HepG2 (cell line): Measurements from ENCODE around the gene LIN28A. TPM values are rescaled to one million over a fixed set of nuclear protein-coding genes. Genes with fewer than 3 reads are reported as not detected.

Experiments used
- ATAD3A ChIP-seq: sonication (generic); formaldehyde crosslinking; IDR thresholded peaks from 2 replicates; pipeline ENCODE4 v1.4.0; 2020; ENCODE audit warnings: missing genetic modification reagents
- ELF1 ChIP-seq: sonication (generic); formaldehyde crosslinking; IDR thresholded peaks from 2 replicates; pipeline ENCODE4 v1.4.0; 2020; ENCODE audit warnings: missing genetic modification reagents
- FOXJ3 ChIP-seq: sonication (generic); formaldehyde crosslinking; IDR thresholded peaks from 2 replicates; pipeline ENCODE4 v1.4.0; 2020; ENCODE audit warnings: missing genetic modification reagents, mild to moderate bottlenecking, borderline replicate concordance
- FOXO1 ChIP-seq: sonication (generic); formaldehyde crosslinking; IDR thresholded peaks from 2 replicates; pipeline ENCODE4 v1.4.0; 2020; ENCODE audit warnings: missing genetic modification reagents
- HMG20A ChIP-seq: IDR thresholded peaks from 2 replicates; pipeline ENCODE4 v1.6.1; 2016; ENCODE audit warnings: borderline replicate concordance
- IKZF1 ChIP-seq: fragments of 450-650 bp; IDR thresholded peaks from 2 replicates; pipeline ENCODE4 v1.7.1; 2016
- MXI1 ChIP-seq: IDR thresholded peaks from 3 replicates; pipeline ENCODE4 v1.6.1; 2012; ENCODE audit warnings: low read depth, low read length, inconsistent platforms, borderline replicate concordance
- NCOA5 ChIP-seq: sonication (generic); formaldehyde crosslinking; IDR thresholded peaks from 2 replicates; pipeline ENCODE4 v1.4.0; 2020; ENCODE audit warnings: missing genetic modification reagents
- NPAS2 ChIP-seq: sonication (generic); formaldehyde crosslinking; IDR thresholded peaks from 2 replicates; pipeline ENCODE4 v1.8.0; 2022; ENCODE audit warnings: mild to moderate bottlenecking, missing genetic modification reagents, borderline replicate concordance
- PAX8 ChIP-seq: sonication (generic); formaldehyde crosslinking; IDR thresholded peaks from 2 replicates; pipeline ENCODE4 v1.8.0; 2022; ENCODE audit warnings: mild to moderate bottlenecking, missing genetic modification reagents, borderline replicate concordance
- POLR2AphosphoS2 ChIP-seq: IDR thresholded peaks from 2 replicates; pipeline ENCODE4 v1.6.1; 2011; ENCODE audit warnings: low read depth, low read length, improper control_type of control experiment
- SAFB2 ChIP-seq: sonication (generic); formaldehyde crosslinking; IDR thresholded peaks from 2 replicates; pipeline ENCODE4 v1.5.1; 2020; ENCODE audit warnings: missing genetic modification reagents, low read depth, mild to moderate bottlenecking, borderline replicate concordance
- SMC3 ChIP-seq: IDR thresholded peaks from 2 replicates; pipeline ENCODE4 v1.6.1; 2011; ENCODE audit warnings: low read length, improper control_type of control experiment
- SOX6 ChIP-seq, 2 experiments: fragments of 450-650 bp in 1 of 2; sonication (generic) in 1 of 2; formaldehyde crosslinking in 1 of 2; IDR thresholded peaks; 2 replicates each; pipeline versions ENCODE4 v1.4.0 to v1.6.1; 2017 to 2020; ENCODE audit warnings: antibody characterized with exemption in 1 of 2, mild to moderate bottlenecking in 1 of 2, missing genetic modification reagents in 1 of 2
- SUZ12 ChIP-seq: fragments of 150-350 bp; IDR thresholded peaks from 2 replicates; pipeline ENCODE4 v1.6.1; 2014; ENCODE audit warnings: low read depth, low read length
- ZBTB25 ChIP-seq: IDR thresholded peaks from 2 replicates; pipeline ENCODE4 v1.6.1; 2018; ENCODE audit warnings: missing genetic modification reagents
- ZBTB7A ChIP-seq: sonication (generic); formaldehyde crosslinking; IDR thresholded peaks from 2 replicates; pipeline ENCODE4 v1.8.0; 2022; ENCODE audit warnings: mild to moderate bottlenecking, missing genetic modification reagents
- ZNF12 ChIP-seq: sonication (generic); formaldehyde crosslinking; IDR thresholded peaks from 2 replicates; pipeline ENCODE4 v1.5.0; 2020; ENCODE audit warnings: missing genetic modification reagents
- ZNF143 ChIP-seq: sonication (generic); formaldehyde crosslinking; IDR thresholded peaks from 2 replicates; pipeline ENCODE4 v1.4.0; 2020; ENCODE audit warnings: missing genetic modification reagents
- ZNF354B ChIP-seq: sonication (generic); formaldehyde crosslinking; IDR thresholded peaks from 2 replicates; pipeline ENCODE4 v1.8.0; 2022; ENCODE audit warnings: mild to moderate bottlenecking, missing genetic modification reagents
- ZNF383 ChIP-seq: sonication (generic); formaldehyde crosslinking; IDR thresholded peaks from 2 replicates; pipeline ENCODE4 v1.4.0; 2020; ENCODE audit warnings: missing genetic modification reagents, mild to moderate bottlenecking, borderline replicate concordance
- ZNF501 ChIP-seq: sonication (generic); formaldehyde crosslinking; IDR thresholded peaks from 2 replicates; pipeline ENCODE4 v1.5.1; 2020; ENCODE audit warnings: mild to moderate bottlenecking, moderate library complexity, missing genetic modification reagents
- ZNF556 ChIP-seq: sonication (generic); formaldehyde crosslinking; IDR thresholded peaks from 2 replicates; pipeline ENCODE4 v1.4.0; 2020; ENCODE audit warnings: mild to moderate bottlenecking, missing genetic modification reagents, borderline replicate concordance
- ZNF567 ChIP-seq: sonication (generic); formaldehyde crosslinking; IDR thresholded peaks from 2 replicates; pipeline ENCODE4 v1.8.1; 2023; ENCODE audit warnings: mild to moderate bottlenecking, missing genetic modification reagents, borderline replicate concordance
- ZNF737 ChIP-seq: sonication (generic); formaldehyde crosslinking; IDR thresholded peaks from 2 replicates; pipeline ENCODE4 v1.5.0; 2020; ENCODE audit warnings: missing genetic modification reagents, mild to moderate bottlenecking, borderline replicate concordance
- polyA plus RNA-seq, 8 experiments: library from polyadenylated mRNA; depleted of rRNA in 3 of 8; stranded (reverse) in 7 of 8; unstranded in 1 of 8; fragments of >200 nt; fragmentation: Illumina TruSeq in 4 of 8; extraction: Trizol in 4 of 8; gene quantifications; 2 replicates each; pipeline versions ENCODE4 v1.2.1 to v1.2.3, GENCODE V29; 2011 to 2016; ENCODE audit warnings: low read depth in 4 of 8, missing spikeins in 1 of 8, mixed read lengths in 1 of 8; ENCODE audit not compliant: insufficient read depth in 1 of 8
- total RNA-seq, 5 experiments: library from RNA; depleted of rRNA; stranded (reverse); fragments of >200 nt; fragmentation: Illumina TruSeq; extraction: Trizol; gene quantifications; 2 replicates each; pipeline ENCODE4 v1.2.3, GENCODE V29; 2016; ENCODE audit warnings: low read depth in 1 of 5
- TF ChIP-seq, protein P1 (sequence below): sonication (generic); formaldehyde crosslinking; IDR thresholded peaks from 2 replicates; pipeline ENCODE4 v1.4.0; 2020; ENCODE audit warnings: mild to moderate bottlenecking, missing genetic modification reagents
- TF ChIP-seq, protein P2 (sequence below): sonication (generic); formaldehyde crosslinking; IDR thresholded peaks from 2 replicates; pipeline ENCODE4 v1.4.0; 2020; ENCODE audit warnings: missing genetic modification reagents
- TF ChIP-seq, protein P3 (sequence below): sonication (generic); formaldehyde crosslinking; IDR thresholded peaks from 2 replicates; pipeline ENCODE4 v1.8.1; 2023; ENCODE audit warnings: mild to moderate bottlenecking, inconsistent platforms, moderate library complexity, missing genetic modification reagents, borderline replicate concordance

LIN28A gene
- total and polyA plus RNA-seq, 2 of the 13 experiments (the other 11 are each of a cell fraction or from before 2014, with no cell fraction given), result not detected

- TF ChIP-seq ZNF737 (peak; percentile 100), ZBTB7A (CRISPR knock-in tag) (peak; percentile 99), IKZF1 (no peak), POLR2AphosphoS2 (no peak), SMC3 (no peak), ZNF143 (CRISPR knock-in tag) (peak; percentile 78), ZNF567 (CRISPR knock-in tag) (peak; percentile 99), ZNF556 (CRISPR knock-in tag) (peak; percentile 99), FOXO1 (CRISPR knock-in tag) (peak; percentile 99), ZNF354B (CRISPR knock-in tag) (peak; percentile 100), ZNF12 (CRISPR knock-in tag) (peak; percentile 99), ELF1 (CRISPR knock-in tag) (peak; percentile 83), ZNF501 (peak; percentile 99), FOXJ3 (CRISPR knock-in tag) (peak; percentile 93), PAX8 (CRISPR knock-in tag) (peak; percentile 100), MXI1 (peak; percentile 99), NCOA5 (CRISPR knock-in tag) (peak; percentile 99), ZBTB25 (peak; percentile 100), SUZ12 (no peak), ATAD3A (CRISPR knock-in tag) (peak; percentile 99), ZNF383 (CRISPR knock-in tag) (no peak), SAFB2 (CRISPR knock-in tag) (peak; percentile 100), HMG20A (CRISPR knock-in tag) (peak; percentile 96), SOX6 (IDR thresholded peaks at IDR 0.05) (no peak), SOX6 (CRISPR knock-in tag; IDR thresholded peaks at IDR 0.05) (peak; percentile 79), NPAS2 (peak; percentile 98)
- TF ChIP-seq, protein P1, sequence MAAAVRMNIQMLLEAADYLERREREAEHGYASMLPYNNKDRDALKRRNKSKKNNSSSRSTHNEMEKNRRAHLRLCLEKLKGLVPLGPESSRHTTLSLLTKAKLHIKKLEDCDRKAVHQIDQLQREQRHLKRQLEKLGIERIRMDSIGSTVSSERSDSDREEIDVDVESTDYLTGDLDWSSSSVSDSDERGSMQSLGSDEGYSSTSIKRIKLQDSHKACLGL (CRISPR knock-in tag), result peak; percentile 100
- TF ChIP-seq, protein P2, sequence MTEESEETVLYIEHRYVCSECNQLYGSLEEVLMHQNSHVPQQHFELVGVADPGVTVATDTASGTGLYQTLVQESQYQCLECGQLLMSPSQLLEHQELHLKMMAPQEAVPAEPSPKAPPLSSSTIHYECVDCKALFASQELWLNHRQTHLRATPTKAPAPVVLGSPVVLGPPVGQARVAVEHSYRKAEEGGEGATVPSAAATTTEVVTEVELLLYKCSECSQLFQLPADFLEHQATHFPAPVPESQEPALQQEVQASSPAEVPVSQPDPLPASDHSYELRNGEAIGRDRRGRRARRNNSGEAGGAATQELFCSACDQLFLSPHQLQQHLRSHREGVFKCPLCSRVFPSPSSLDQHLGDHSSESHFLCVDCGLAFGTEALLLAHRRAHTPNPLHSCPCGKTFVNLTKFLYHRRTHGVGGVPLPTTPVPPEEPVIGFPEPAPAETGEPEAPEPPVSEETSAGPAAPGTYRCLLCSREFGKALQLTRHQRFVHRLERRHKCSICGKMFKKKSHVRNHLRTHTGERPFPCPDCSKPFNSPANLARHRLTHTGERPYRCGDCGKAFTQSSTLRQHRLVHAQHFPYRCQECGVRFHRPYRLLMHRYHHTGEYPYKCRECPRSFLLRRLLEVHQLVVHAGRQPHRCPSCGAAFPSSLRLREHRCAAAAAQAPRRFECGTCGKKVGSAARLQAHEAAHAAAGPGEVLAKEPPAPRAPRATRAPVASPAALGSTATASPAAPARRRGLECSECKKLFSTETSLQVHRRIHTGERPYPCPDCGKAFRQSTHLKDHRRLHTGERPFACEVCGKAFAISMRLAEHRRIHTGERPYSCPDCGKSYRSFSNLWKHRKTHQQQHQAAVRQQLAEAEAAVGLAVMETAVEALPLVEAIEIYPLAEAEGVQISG (CRISPR knock-in tag), result peak; percentile 97
- TF ChIP-seq, protein P3, sequence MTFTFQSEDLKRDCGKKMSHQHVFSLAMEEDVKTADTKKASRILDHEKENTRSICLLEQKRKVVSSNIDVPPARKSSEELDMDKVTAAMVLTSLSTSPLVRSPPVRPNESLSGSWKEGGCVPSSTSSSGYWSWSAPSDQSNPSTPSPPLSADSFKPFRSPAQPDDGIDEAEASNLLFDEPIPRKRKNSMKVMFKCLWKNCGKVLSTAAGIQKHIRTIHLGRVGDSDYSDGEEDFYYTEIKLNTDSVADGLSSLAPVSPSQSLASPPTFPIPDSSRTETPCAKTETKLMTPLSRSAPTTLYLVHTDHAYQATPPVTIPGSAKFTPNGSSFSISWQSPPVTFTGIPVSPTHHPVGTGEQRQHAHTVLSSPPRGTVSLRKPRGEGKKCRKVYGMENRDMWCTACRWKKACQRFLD (CRISPR knock-in tag), result peak; percentile 100
Measured at GRCh38 chr1:26408604-26409003, 2.0 kb upstream of the LIN28A start (continued).
